ENCODE results near the gene CHST6.
"Not testable (repeated sequence)": the region's sequence is repeated elsewhere in the genome, so short reads cannot be mapped to it uniquely, and the experiment has no call there.

CHST6 gene

GRCh38 chr16:75502916-75503605 lies 7.8 kb upstream of the CHST6 start:
- FAIRE-seq (no peak), DNase-seq (ENCODE audit: insufficient read length, low spot score) (no peak)

GRCh38 chr16:75501820-75502219 lies 6.6 kb upstream of the CHST6 start:
- FAIRE-seq; DNase-seq (ENCODE audit: insufficient read length, low spot score): not testable (repeated sequence)

More at GRCh38 chr16:75502916-75503605, 7.8 kb upstream of the CHST6 start:
- no peak for TF ChIP-seq CTCF (IDR thresholded peaks at IDR 0.05; ENCODE audit: insufficient read depth, missing control alignments)

DNA sequence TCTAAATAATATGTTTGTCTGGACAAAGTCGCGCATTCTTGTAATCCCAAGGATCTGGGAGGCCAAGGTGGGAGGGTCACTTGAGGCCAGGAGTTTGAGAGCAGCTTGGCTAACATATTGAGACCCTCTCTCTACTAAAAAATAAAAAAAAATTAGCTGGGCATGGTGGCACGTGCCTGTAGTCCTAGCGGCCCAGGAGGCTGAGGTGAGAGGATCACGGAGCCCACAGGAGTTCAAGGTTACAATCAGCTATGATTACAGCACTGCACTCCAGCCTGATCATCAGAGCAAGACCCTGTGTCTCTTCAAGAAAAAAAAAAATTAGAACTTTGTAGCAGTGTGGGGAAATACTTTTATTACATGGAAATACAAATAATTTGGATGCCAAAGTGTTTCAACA lies 6.1 kb upstream of the CHST6 start:
- DNase-seq (ENCODE audit: insufficient read length, low spot score) (no peak), FAIRE-seq (no peak)
- TF ChIP-seq CTCF (IDR thresholded peaks at IDR 0.05; ENCODE audit: insufficient read depth, missing control alignments) = no peak

- not testable (repeated sequence) for DNase-seq (ENCODE audit: insufficient read length, low spot score); FAIRE-seq
Measured at GRCh38 chr16:75498605-75499322, 3.5 kb upstream of the CHST6 start.

DNA sequence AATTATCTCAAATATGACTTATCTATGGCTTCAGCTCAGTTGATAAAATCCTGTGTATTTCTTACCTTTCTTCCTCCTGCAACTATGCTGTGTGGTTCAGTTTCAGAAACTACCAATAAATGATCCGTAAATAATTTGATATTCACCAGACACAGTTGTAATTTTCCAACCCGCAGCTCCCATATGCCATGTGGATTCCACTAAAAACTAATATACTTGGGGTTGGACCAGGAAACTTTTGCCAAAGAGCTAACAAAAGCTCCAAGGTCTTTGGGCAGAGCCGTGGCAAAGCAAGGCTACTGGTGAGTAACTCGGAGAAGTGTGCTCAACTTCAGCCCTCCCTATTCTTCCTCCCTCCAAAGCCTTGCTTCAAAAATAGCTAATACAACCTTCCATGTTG lies 2.3 kb upstream of the CHST6 start:
- FAIRE-seq (no peak), DNase-seq (ENCODE audit: insufficient read length, low spot score) (no peak)
- TF ChIP-seq CTCF (IDR thresholded peaks at IDR 0.05; ENCODE audit: insufficient read depth, missing control alignments) = no peak

- DNase-seq (ENCODE audit: insufficient read length, low spot score) = no peak
- no peak for FAIRE-seq
- no peak for TF ChIP-seq CTCF (IDR thresholded peaks at IDR 0.05; ENCODE audit: insufficient read depth, missing control alignments)
Measured at GRCh38 chr16:75494661-75495075, 573 bp downstream of the CHST6 start.

DNA sequence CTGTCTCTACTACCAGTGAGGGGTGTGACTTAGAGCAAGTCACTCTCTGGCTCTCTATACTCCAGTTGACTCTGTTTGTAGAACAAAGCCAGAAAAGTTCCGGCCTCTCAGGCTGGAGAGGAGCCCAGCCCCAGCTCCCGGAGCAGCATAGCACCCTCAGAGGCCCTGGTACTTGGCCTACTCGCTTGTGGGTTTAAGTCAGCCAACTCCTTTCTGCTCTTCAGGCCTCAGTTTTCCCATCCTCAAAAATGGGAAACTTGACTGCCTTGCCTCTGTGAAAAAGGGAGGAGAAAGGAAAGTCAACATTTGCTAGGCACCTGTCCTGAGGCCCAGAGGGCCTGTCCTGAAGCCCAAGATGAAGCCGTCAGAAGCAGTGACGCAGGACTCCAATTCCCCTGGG lies 1.1 kb downstream of the CHST6 start:
- no peak for FAIRE-seq
- DNase-seq (ENCODE audit: insufficient read length, low spot score) = no peak
- no peak for TF ChIP-seq CTCF (IDR thresholded peaks at IDR 0.05; ENCODE audit: insufficient read depth, missing control alignments)

DNA sequence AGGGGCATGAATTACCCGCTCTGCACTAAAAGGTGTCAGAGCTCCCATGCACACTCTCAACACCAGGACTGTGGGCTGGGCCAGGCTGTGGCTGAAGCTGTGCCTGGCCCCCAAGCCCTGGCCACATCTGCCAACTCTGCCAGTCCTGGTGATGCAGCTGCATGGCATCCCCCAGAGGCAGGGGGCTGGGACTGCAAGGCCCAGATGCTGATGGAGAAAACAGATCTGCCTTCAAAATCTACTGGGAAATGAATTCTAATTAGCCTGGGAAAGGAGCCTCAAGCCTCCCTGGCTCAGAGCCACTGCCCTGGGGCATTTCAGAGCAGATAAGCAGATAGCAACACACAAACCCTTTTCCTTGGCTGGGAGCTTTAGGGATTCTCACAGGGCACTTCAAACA lies 3.4 kb downstream of the CHST6 start:
- FAIRE-seq (no peak), DNase-seq (ENCODE audit: insufficient read length, low spot score) (no peak)
- no peak for TF ChIP-seq CTCF (IDR thresholded peaks at IDR 0.05; ENCODE audit: insufficient read depth, missing control alignments)

Data from D721Med (cell line).